K562 (cell line): Measurements from ENCODE around the gene HNF1B. TPM values are rescaled to one million over a fixed set of nuclear protein-coding genes. Genes with fewer than 3 reads are reported as not detected.

Source experiments
- ATAC-seq: fragments of 200-7000 bp; cut with Tn5 transposase; 3 replicates; pipeline ENCODE4 v1.9.1; 2020; ENCODE audit warnings: moderate library complexity
- BruUV-seq: library from RNA; stranded (reverse); fragments of 400-500 nt; replicated peaks from 2 replicates; lab custom pipeline; 2021; lab: Mats Ljungman, UMichigan
- CTCF ChIA-PET: fragments of 300-600 bp; formaldehyde crosslinking; extraction: SDS; loops from one replicate; lab custom pipeline; 2021; ENCODE audit warnings: low intra/inter-chr PET ratio; lab: Yijun Ruan, JAX
- POLR2A ChIA-PET: fragments of 300-600, 350-650 bp; sonication (Branson Sonifier 250); formaldehyde crosslinking; extraction: SDS; loops from one replicate; lab custom pipeline; 2021; ENCODE audit warnings: antibody characterized with exemption, inconsistent platforms; lab: Yijun Ruan, JAX
- DNase-seq, 4 experiments: peaks; one replicate each; pipeline versions ENCODE4 v3.0.0 to v3.0.0-alpha.2; 2011 to 2018; ENCODE audit warnings: low spot score in 3 of 4, mixed read lengths in 3 of 4; ENCODE audit errors: extremely low read depth in 1 of 4
- FAIRE-seq: peaks from 2 replicates; lab custom pipeline; 2011; peaks lifted over from hg19 to GRCh38; lab: Jason Lieb, UNC
- H2AFZ ChIP-seq: 2 replicates; pipeline ENCODE4 v1.6.0; 2011; ENCODE audit warnings: low read depth, low read length, control low read depth, inconsistent platforms
- H3K27ac ChIP-seq: fragments of 200-600 bp; 3 replicates; pipeline ENCODE4 v1.8.0; 2011; ENCODE audit warnings: low read depth, mild to moderate bottlenecking, control low read depth, inconsistent platforms, low read length, moderate library complexity, mixed read lengths; ENCODE audit errors: extremely low read depth
- H3K27me3 ChIP-seq, 2 experiments: fragments of 300-600 bp in 1 of 2; 2 replicates in 1 of 2; 3 replicates in 1 of 2; pipeline versions ENCODE4 v1.6.0 to v1.8.0; 2011; ENCODE audit warnings: inconsistent platforms in 2 of 2, low read length in 2 of 2, mild to moderate bottlenecking in 1 of 2, mixed read lengths in 1 of 2, moderate library complexity in 1 of 2; ENCODE audit not compliant: control insufficient read depth in 2 of 2, insufficient read depth in 2 of 2
- H3K36me3 ChIP-seq: fragments of 300-600 bp; 3 replicates; pipeline ENCODE4 v1.8.0; 2011; ENCODE audit warnings: mild to moderate bottlenecking, low read length, inconsistent platforms; ENCODE audit not compliant: control insufficient read depth, insufficient read depth
- H3K4me1 ChIP-seq, 2 experiments: fragments of 200-600 bp in 1 of 2; replicated peaks in 1 of 2; 2 replicates in 1 of 2; 3 replicates in 1 of 2; pipeline versions ENCODE4 v1.5.1 to v1.8.0; 2011; ENCODE audit warnings: inconsistent platforms in 2 of 2, low read length in 2 of 2, mild to moderate bottlenecking in 1 of 2, mixed read lengths in 1 of 2, moderate library complexity in 1 of 2; ENCODE audit not compliant: control insufficient read depth in 2 of 2, insufficient read depth in 2 of 2
- H3K4me2 ChIP-seq: 2 replicates; pipeline ENCODE4 v1.6.1; 2011; ENCODE audit warnings: low read length, control low read depth, inconsistent platforms, mixed read lengths; ENCODE audit not compliant: insufficient read depth
- H3K4me3 ChIP-seq: fragments of 200-600 bp; sonication (generic), shearing (Covaris generic); 2 replicates; pipeline ENCODE4 v1.5.1; 2016; ENCODE audit warnings: control low read depth, inconsistent platforms
- H3K79me2 ChIP-seq: fragments of 200-600 bp; 3 replicates; pipeline ENCODE4 v1.8.0; 2011; ENCODE audit warnings: low read length, inconsistent platforms; ENCODE audit not compliant: control insufficient read depth, insufficient read depth
- H3K9ac ChIP-seq, 2 experiments: 2 replicates each; pipeline versions ENCODE4 v1.6.0 to v1.6.1; 2011; ENCODE audit warnings: low read depth in 2 of 2, low read length in 2 of 2, control low read depth in 1 of 2, inconsistent platforms in 1 of 2, mild to moderate bottlenecking in 1 of 2, mixed read lengths in 1 of 2; ENCODE audit not compliant: insufficient read depth in 1 of 2
- H3K9me1 ChIP-seq: one replicate; pipeline ENCODE4 v1.6.0; 2011; ENCODE audit warnings: inconsistent platforms, mild to moderate bottlenecking, low read length, moderate library complexity; ENCODE audit not compliant: control insufficient read depth, insufficient read depth
- H3K9me3 ChIP-seq: replicated peaks from 2 replicates; pipeline ENCODE4 v1.5.1; 2011; ENCODE audit warnings: low read depth, low read length, inconsistent platforms; ENCODE audit not compliant: control insufficient read depth, insufficient read depth
- H4K20me1 ChIP-seq: replicated peaks from 2 replicates; pipeline ENCODE4 v1.6.1; 2011; ENCODE audit warnings: low read length, inconsistent platforms, mixed read lengths; ENCODE audit not compliant: control insufficient read depth, insufficient read depth
- MNT ChIP-seq, 2 experiments: fragments of 450-650 bp; conservative IDR thresholded peaks; 2 replicates each; pipeline ENCODE4 v1.6.1; 2017; ENCODE audit warnings: mild to moderate bottlenecking in 2 of 2, moderate library complexity in 2 of 2
- RUNX1 ChIP-seq: sonication (generic); IDR thresholded peaks from 2 replicates; pipeline ENCODE4 v1.6.1; 2016; ENCODE audit warnings: antibody characterized with exemption, low read depth
- SRSF7 ChIP-seq: fragments of 200-400 bp; formaldehyde crosslinking; optimal IDR thresholded peaks from 2 replicates; pipeline ENCODE3; 2017; ENCODE audit warnings: mild to moderate bottlenecking, low read depth, low read length
- ZBTB26 ChIP-seq: fragments of 450-650 bp; formaldehyde crosslinking; IDR thresholded peaks from 2 replicates; pipeline ENCODE4 v1.4.0; 2022; ENCODE audit warnings: missing genetic modification characterization
- WGBS: fragments of 100-300 bp; shearing (Covaris generic); methylation state at CpG from one replicate; pipeline ENCODE4 v1.1.6; 2016; ENCODE audit warnings: low coverage, mixed read lengths; ENCODE audit not compliant: insufficient coverage; ENCODE audit errors: missing lambda C conversion rate; 5-methylcytosine and 5-hydroxymethylcytosine counted together
- in situ Hi-C: fragments of 300-500 bp; cut with MboI; formaldehyde crosslinking; loops from 4 replicates; pipeline ENCODE4 v1.15.0; 2018; ENCODE audit warnings: inconsistent platforms, mixed read lengths
- intact Hi-C: fragments of 100-400 bp; cut with micrococcal nuclease; formaldehyde crosslinking; loops from 2 replicates; pipeline ENCODE4 v1.14.2; 2022
- polyA plus RNA-seq, 8 experiments: library from polyadenylated mRNA; depleted of rRNA in 4 of 8; stranded (reverse) in 5 of 8; unstranded in 3 of 8; fragments of >200 nt; fragmentation: Nextera tagmentation in 2 of 8; fragmentation: Illumina TruSeq in 1 of 8; extraction: Ambion mirVana in 2 of 8; extraction: Trizol in 1 of 8; gene quantifications; 2 replicates each; pipeline versions ENCODE4 v1.2.1 to v1.2.3, GENCODE V29; 2011 to 2014; ENCODE audit warnings: inconsistent platforms in 1 of 8, missing spikeins in 1 of 8
- total RNA-seq, 7 experiments: library from RNA; depleted of rRNA in 6 of 7; stranded (reverse); fragments of >200 nt in 6 of 7; fragmentation: Illumina TruSeq in 2 of 7; extraction: Trizol in 2 of 7; gene quantifications; 2 replicates each; pipeline versions ENCODE4 v1.2.1 to v1.2.3, GENCODE V29; 2011 to 2021; ENCODE audit warnings: low replicate concordance in 1 of 7

HNF1B gene
- total and polyA plus RNA-seq, 9 of the 15 experiments (the other 6 are each of a cell fraction or from before 2014, with no cell fraction given): not detected

- H4K20me1 ChIP-seq: no peaks in the 10 kb centered on the region; the same call in 1 of the 2 replicates
- no peak overlapping the region for H3K27ac ChIP-seq
- 0% methylated on average over 2 of the region's 2 CpGs for WGBS
- no peak overlapping the region for H3K4me2 ChIP-seq
- no peak overlapping the region for H3K4me3 ChIP-seq
- no peaks in the 10 kb centered on the region for H3K36me3 ChIP-seq
- DNase-seq (no peak), ATAC-seq (no peak), FAIRE-seq (no peak)
- H3K4me1 ChIP-seq: peaks cover 0 to 13% of the 10 kb centered on the region in 2 experiments; a peak in 2 of 5 replicates
- ChIA-PET POLR2A (interaction anchor here (0.6 kb wide), 1 partner anchor 223 kb away, joined by 3 read pairs; no protein-coding TSS in a partner anchor), CTCF (no interaction called here)
- no peaks in the 10 kb centered on the region for H3K9me3 ChIP-seq
- H3K79me2 ChIP-seq: no peaks in the 10 kb centered on the region
- H3K27me3 ChIP-seq: peaks cover 36 to 49% of the 10 kb centered on the region in 2 experiments
- TF ChIP-seq MNT (conservative IDR thresholded peaks at IDR 0.05): no peak
- TF ChIP-seq SRSF7: no peak
- no peak for TF ChIP-seq RUNX1
- no peak for TF ChIP-seq ZBTB26
- intact Hi-C loops (no loop called here), in situ Hi-C loops (no loop called here)
- no peak overlapping the region for H3K9ac ChIP-seq
- no TSS peak for BruUV-seq
- H3K9me1 ChIP-seq: no peaks in the 10 kb centered on the region
- H2AFZ ChIP-seq: no peak overlapping the region
These were observed 6.9 kb downstream of the HNF1B start for GRCh38 chr17:37737971-37738370.
